A549 treated with CpdA at 1 μM for 4 hours (cell line): Measurements from ENCODE around the gene BORCS6. TPM values are rescaled to one million over a fixed set of nuclear protein-coding genes. Genes with fewer than 3 reads are reported as not detected.

Source experiments
- total RNA-seq: library from RNA; stranded (reverse); fragments of 200-300 nt; extraction: Qiagen RNA extraction; gene quantifications from 5 replicates; pipeline ENCODE4 v1.2.3, GENCODE V29; 2022; ENCODE audit warnings: low read depth

BORCS6 gene
- total RNA-seq = 5.2 to 8.6 TPM (median 8.4 TPM) in 5 replicates

DNA sequence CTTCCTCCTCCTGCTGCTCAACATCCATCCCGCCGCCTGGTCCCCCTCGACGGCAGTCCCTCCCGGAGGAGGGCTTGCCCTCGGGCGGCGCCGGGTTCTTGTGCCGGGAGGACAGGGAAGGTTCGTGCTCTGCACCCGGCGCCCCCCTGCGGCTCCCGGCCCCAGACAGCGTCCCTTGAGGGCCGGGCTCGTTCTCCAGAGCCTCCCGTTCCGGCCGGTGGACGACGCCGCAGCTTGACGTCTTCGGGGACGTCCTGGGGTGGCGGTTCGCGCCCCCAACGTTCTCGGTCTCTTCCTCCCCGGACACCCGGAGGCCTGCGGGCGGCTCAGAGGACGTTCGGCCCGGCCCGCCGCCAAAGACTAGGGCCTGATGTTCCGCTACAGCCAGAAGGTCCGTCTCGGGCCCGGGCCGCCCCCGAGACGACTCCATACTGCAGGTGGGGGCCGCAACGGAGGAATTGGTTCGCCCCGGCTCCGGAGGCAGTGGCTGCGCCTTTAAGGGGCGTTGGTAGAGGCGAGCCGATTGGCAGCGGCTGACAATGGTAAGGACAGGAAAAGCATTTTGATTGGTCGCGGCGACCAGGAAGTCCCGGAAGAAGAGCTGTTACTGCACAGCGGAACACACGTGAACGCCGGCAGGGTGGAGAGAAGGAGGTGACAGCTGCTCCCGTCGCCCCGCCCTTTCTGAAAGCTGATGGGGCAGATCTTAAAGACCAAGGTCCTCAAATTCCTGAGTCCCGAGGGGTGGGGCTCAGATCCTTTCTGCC is at the start of gene BORCS6:
TSS of gene BORCS6 (minus strand) at position 470 of the 767 bp plus-strand sequence. CDS start at position 430, 40 bp downstream.

DNA sequence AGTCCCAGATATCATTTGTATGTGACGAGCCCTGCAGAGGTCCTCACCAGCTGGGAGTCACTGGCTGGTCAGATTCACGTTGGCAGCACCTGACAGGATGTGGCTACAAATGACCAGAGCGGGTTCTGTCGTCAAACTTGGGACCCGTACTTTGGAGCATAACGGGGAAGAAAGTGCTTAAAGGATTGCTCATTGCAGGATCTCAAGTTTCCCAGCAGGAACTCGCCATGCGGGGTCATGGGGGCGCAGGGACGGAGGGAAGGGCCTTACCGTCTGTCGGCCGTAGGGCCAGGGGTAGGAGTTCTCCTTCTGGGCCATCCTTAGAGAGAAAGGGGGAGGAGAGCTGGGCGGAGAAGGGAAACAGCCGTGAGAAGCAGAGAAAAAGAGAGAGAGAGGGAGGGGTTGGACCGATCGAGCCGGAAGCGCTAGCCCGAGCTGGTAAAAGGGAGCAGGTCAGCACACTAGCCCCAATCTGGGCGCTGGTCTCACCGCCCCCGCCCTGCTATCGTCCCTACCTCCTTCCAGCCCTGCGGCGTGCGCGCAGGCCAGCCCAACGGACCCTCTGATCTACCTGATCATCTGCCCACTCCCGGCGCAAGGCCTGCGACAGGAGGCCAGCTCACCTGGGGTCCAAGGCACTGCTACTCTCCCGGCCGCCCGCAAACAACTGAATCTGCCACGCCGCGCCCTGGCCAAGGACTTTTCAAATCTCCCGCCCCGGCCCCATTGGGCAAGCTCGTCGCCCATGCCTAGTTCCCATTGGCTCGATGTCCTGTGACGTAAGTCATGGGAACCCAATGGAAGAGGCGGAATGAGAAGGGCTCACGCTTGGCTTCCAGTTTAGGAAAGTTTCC is 20.2 kb upstream of the BORCS6 start, which contains the start of gene AURKB:
TSS of gene AURKB (minus strand) at position 669 of the 854 bp plus-strand sequence. CDS start at position 318, 351 bp downstream.

DNA sequence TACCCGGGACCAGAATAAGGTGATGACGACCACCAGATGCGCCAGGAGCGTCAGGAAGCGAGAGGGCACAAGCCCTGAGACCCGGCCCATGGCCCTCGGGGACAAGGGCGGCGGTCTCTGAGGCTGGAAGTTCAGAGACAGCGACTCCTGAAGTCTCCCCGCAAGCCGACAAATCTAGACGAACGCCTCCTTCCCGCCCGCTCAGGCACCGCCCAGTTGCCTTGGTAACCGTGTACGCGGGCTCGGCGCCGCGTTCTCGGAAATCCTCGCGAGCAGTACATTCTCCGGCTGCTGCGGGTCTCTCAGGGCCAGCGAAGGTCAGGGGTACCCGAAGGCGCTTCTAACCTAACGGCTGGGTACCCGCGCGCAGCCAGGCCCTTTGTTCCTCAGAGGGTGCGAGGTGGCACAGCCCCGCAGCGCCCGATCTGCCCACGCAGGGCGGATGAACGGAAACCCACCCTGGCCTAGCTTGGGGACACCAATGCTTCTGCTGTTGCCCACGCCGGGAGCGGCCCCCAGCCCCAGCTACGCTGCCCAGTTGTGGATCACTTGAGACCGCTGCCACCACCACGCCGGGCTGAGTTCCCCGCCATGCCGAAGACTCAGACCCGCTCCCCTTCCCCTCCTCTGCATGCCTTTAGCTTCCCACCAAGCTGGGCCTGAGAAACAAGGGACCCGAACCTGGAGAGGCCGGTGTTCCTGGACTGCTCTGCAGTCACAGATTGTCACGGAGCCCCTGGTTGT is 13.6 kb downstream of the BORCS6 start, which contains the start of gene TMEM107:
TSS of gene TMEM107 (minus strand) at position 184 of the 744 bp plus-strand sequence. CDS start at position 90, 94 bp downstream.

DNA sequence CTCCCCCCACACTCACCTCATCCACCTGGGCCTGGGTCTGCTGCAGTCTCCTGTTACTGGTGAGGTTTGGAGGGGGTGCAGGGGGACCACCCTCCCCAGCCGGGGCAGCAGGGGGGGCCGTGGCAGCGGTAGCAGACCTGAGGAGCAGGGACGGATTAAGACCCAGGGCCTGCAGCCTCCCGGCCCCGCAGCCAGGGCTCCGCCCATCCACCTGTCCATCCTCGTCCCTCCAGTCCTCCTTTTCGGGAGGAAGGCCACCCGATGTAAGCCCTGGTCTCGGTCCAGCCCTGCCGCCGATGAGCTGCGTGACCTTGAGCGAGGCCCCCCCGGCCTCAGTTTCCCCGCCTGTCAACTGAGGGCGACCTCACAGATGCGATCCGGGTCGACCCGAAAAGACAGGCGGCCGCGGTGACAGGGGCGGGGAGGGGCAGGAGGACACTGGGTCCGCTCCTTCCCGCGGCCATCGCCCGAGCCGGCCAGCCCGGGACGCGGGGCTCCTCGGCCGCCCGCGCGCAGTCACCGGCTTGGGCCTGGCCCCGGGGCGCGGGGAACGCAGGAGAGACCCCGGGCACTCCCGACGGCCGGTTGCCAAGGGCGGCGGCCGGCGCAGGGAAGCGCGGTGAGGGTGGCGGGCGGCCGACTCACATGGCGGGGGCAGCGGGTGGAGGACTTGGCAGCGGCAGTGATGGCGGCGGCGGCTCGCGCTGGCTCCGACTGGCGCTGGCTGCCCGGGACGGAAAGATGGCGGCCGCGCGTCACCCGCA is 27.6 kb downstream of the BORCS6 start, which contains the start of gene VAMP2:
TSS of gene VAMP2 (minus strand) at position 716 of the 764 bp plus-strand sequence. CDS start at position 647, 69 bp downstream.

DNA sequence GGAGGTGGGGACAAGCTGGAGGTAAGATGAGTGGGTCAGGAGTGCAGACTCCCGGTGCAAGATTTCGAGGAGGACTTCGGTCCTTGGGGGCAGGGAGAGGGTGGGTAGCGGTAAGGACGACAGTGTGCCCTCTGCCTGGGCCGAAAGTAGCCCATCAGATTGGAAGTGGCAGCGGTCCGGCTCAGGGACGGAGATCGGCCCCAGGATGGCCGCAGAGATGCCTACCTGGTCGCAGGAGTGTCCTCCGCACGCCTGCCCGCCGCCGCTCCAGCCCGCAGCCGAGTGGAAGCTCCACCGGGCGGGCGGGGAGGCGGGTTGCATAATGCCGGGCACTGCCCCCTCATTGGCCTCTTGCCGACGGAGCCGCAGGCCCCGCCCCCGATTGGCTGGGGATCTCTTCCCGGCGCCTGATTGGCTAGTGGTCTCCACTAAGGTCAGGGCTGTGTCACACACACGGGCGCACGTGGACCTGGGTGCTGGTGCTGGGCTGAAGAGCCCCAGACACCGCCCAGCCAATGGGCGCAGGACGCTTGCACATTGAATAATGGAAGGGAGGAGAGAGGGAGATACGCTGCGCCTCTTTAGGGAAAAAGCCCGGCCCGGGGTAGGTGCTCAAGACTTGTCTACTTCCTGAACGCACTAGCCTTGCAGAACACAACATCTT is 37.7 kb downstream of the BORCS6 start, which contains the start of gene PER1:
TSS of gene PER1 (minus strand) at position 293 of the 664 bp plus-strand sequence. CDS start 1,698 bp downstream, outside the sequence.

Other genes starting within 250 kb of the BORCS6 start
- 0.08 TPM in 1 of 5 replicates, not detected in the others for gene GUCY2D, start 187.6 kb downstream of the BORCS6 start, total RNA-seq
- not detected in 5 replicates for gene ALOX15B, start 151.1 kb downstream of the BORCS6 start, total RNA-seq
- gene ALOX12B, start 102.5 kb downstream of the BORCS6 start, total RNA-seq = 0.68 to 1.8 TPM (median 1.0 TPM) in 5 replicates
- 6.0 to 7.7 TPM (median 6.4 TPM) in 5 replicates for gene ALOXE3, start 71.7 kb downstream of the BORCS6 start, total RNA-seq
- 0.70 to 2.5 TPM (median 1.1 TPM) in 5 replicates for gene HES7, start 66.1 kb downstream of the BORCS6 start, total RNA-seq
- 3.5 to 5.7 TPM (median 4.7 TPM) in 5 replicates for gene PER1, start 37.8 kb downstream of the BORCS6 start, total RNA-seq
- gene VAMP2, start 27.2 kb downstream of the BORCS6 start, total RNA-seq = 20.5 to 28.0 TPM (median 23.3 TPM) in 5 replicates
- gene TMEM107, start 13.8 kb downstream of the BORCS6 start, total RNA-seq = 16.3 to 20.2 TPM (median 19.7 TPM) in 5 replicates
- gene AURKB, start 20.4 kb upstream of the BORCS6 start, total RNA-seq = 153 to 173 TPM (median 159 TPM) in 5 replicates
- 10.3 to 16.9 TPM (median 14.2 TPM) in 5 replicates for gene CTC1, start 57.9 kb upstream of the BORCS6 start, total RNA-seq
- gene PFAS, start 59.1 kb upstream of the BORCS6 start, total RNA-seq = 48.7 to 57.2 TPM (median 51.2 TPM) in 5 replicates
- gene RANGRF, start 98.5 kb upstream of the BORCS6 start, total RNA-seq = 38.7 to 51.3 TPM (median 47.7 TPM) in 5 replicates
- 6.2 to 8.0 TPM (median 7.6 TPM) in 5 replicates for gene SLC25A35, start 105.2 kb upstream of the BORCS6 start, total RNA-seq
- gene ARHGEF15, start 120.1 kb upstream of the BORCS6 start, total RNA-seq = not detected in 5 replicates
- not detected in 5 replicates for gene ODF4, start 149.7 kb upstream of the BORCS6 start, total RNA-seq
- gene RPL26, start 193.0 kb upstream of the BORCS6 start, total RNA-seq = 3,667 to 4,580 TPM (median 3,694 TPM) in 5 replicates
- not detected in 5 replicates for gene RNF222, start 207.6 kb upstream of the BORCS6 start, total RNA-seq
- gene NDEL1, start 245.7 kb upstream of the BORCS6 start, total RNA-seq = 52.5 to 65.7 TPM (median 57.8 TPM) in 5 replicates